H54 (cell line): ENCODE measurements around the gene MALSU1.

Source experiments
- DNase-seq: peaks from one replicate; pipeline ENCODE4 v3.0.0; 2011; ENCODE audit warnings: low spot score, mixed read lengths; ENCODE audit not compliant: insufficient read length
- FAIRE-seq: peaks from 3 replicates; lab custom pipeline; 2011; peaks lifted over from hg19 to GRCh38; lab: Jason Lieb, UNC
- POLR2A ChIP-seq: IDR thresholded peaks from 2 replicates; pipeline ENCODE4 v1.6.1; 2011; ENCODE audit warnings: low read depth, mild to moderate bottlenecking, low read length

Gene MALSU1

DNA sequence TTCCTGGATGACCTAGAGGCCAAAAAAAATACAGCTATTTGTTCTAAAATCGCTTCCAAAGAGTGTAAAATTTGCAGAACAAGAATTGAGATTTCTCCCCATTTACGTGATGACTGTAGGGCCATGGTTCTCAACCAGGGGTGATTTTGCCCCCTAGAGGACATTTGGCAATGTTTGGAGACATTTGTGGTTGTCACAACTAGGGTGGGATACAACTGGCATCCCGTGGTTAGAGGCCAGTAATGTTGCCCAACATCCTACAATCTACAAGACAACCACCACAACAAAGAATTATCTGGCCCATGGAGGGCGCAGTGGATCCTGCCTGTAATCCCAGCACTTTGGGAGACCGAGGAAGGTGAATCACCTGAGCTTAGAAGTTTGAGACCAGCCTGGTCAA, 22.8 kb upstream of the MALSU1 start:
- no peak for TF ChIP-seq POLR2A
- DNase-seq = no peak
- FAIRE-seq = no peak

GRCh38 chr7:23276947-23277346, 22.2 kb upstream of the MALSU1 start:
- no peak for FAIRE-seq
- DNase-seq = no peak

GRCh38 chr7:23277359-23277989, 21.7 kb upstream of the MALSU1 start:
- no peak for TF ChIP-seq POLR2A
- DNase-seq = peak; percentile 70

More at GRCh38 chr7:23276947-23277346, 22.2 kb upstream of the MALSU1 start:
- no peak for TF ChIP-seq POLR2A

DNA sequence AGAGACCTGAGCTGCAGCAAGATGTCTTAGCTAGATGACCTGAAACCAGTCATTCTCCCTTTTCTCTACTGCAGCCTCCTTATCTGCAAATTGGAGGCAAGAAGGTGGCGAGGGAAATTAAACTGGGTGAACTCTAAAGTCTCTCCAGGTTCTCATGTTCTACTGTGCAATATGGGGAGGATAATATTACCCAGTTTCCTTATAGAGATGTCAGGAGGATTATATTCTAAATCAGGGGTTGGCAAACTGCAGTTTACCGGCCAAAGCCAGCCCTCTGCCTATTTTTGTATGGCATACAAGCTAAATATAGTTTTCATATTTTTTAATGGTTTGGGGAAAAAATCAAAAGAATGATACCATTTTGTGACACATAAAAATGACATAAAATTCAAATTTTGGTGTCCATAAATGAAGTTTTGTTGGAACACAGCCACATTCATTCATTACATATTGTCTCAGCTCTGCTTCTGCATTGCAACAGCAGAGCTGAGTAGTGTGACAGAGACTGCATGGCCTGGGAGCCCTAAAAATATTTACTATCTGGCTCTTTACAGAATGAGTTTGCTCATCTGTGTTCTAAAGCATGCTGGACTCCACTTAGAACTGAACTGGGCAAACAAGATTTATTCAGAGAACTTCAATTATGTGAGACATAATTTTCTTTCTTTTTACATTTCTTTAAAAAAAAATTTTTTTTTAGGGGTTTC, 19.2 kb upstream of the MALSU1 start:
- FAIRE-seq (no peak), DNase-seq (no peak)
- TF ChIP-seq POLR2A = no peak

More at GRCh38 chr7:23277359-23277989, 21.7 kb upstream of the MALSU1 start:
- peak; percentile 71 for FAIRE-seq

DNA sequence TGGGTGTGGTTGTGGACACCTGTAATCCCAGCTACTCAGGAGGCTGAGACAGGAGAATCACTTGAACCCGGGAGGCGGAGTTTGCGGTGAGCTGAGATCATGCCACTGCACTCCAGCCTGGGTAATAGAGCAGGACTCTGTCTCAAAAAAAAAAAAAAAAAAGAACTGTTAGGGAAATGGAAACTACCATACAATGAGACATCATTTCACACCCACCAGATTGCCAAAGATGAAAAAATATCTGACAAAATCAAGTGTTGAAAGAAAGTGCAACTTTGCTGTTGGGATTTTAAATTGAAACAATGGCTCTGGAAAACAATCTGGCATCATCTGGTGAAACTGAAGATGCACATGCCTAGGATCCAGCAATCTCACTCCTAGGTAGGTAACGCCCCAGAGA, 16.1 kb upstream of the MALSU1 start:
- FAIRE-seq = no peak
- DNase-seq = no peak
- no peak for TF ChIP-seq POLR2A

GRCh38 chr7:23284871-23285270, 14.3 kb upstream of the MALSU1 start:
- DNase-seq = no peak
- no peak for FAIRE-seq
- no peak for TF ChIP-seq POLR2A

DNA sequence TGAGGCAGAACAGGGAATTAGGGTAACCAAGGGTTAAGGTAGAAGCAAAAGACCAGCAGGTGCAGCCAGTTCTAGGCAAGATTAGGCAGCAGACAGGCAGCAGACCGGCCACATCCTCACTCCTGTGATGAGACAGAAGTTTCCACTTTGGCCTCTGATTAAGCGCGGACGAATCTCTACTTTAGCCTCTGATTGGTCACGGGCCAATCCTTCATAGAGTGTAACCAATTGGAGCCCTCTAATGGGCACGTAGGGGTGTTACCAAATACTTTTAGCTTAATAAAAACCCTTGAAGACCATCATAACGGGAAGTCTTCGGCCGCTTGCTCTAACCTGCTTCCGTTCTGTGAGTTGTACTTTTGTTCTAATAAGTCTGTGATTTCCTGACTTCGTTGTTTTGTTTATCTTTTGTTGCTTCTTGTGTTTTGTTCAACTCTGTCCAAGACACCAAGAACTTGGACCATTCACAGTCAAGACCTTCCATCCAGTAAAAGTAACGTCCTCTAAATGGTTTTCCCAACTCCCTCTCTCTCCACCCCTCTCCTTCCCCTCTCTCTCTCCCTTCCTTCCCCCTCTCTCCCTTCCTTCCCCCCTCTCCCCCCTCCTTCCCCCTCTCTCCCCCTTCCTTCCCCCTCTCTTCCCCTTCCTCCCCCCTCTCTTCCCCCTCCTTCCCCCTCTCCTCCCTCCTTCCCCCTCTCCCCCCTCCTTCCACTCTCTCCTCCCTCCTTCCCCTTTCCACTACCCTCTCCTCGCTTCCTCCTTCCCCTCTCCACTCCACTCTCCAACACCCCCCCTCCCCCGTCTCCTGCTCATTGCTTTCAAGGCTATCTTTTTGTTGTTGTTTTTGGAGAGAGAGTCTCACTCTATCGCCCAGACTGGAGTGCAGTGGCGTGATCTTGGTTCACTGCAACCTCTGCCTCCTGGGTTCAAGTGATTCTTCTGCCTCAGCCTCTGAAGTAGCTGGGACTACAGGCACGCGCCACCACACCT, 13.2 kb upstream of the MALSU1 start:
- DNase-seq (no peak), FAIRE-seq (no peak)
- no peak for TF ChIP-seq POLR2A

DNA sequence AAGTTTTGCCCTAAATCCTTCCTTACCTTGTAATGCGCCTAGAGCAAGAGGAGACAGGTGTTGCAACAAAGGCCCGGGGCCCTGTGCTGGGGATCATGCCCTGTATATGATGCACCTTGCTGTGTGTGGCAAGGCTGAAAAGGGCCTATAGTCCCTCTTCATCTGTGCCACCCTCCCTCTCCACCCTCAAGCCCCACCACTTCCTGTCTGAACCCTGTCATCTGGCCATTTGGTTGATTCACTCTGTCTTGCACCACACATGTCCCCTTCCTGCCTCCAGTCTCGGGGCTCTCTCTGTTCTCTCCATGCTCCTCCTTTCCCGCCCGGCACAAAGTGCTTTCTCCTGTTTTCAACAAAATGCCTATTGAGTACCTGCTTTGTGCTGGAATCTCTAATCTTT, 11.5 kb upstream of the MALSU1 start:
- DNase-seq (no peak), FAIRE-seq (no peak)
- no peak for TF ChIP-seq POLR2A

DNA sequence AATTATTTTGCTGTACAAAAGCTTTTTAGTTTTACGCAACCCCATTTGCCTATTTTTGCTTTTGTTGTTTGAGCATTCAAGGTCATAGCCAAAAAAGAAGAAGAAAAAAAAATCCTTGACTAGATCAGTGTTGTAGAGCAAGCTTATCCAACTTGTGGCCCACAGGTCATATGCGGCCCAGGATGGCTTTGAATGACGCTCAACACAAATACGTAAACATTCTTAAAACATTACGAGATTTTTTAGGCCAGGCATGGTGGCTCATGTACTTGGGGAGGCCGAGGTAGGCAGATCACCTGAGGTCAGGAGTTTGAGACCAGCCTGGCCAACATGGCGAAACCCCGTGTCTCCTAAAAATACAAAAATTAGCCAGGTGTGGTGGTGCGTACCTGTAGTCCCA, 8.1 kb upstream of the MALSU1 start:
- no peak for DNase-seq
- TF ChIP-seq POLR2A = no peak
- no peak for FAIRE-seq

DNA sequence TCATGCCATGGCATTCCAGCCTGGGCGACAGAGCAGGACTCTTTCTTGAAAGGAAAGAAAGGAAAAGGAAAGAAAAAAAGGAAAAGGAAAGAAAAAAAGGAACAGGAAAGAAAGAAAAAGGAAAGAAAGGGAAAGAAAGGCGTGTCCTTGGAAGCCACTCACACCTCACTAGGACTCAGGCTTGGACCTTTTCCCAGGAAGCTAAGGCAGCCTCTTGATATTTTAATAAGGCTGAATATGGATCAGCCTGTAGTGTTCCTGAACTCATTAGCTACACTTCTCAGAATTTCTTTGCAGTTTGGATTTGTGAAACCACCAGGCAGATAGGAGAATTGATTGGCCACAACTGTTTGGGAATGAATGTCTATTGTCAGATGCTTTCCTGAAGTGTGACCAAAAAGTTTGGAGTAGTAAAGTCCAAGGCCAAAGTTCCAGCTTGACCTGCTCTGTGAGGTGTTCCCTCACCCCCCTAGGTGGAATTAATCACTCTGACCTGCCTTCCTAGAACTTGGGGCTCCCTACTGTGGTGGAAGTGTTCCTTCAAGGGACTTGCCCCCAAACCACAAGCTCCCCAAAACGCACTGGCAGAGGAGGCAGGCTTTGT, 7.1 kb upstream of the MALSU1 start:
- DNase-seq = no peak

GRCh38 chr7:23292623-23293022, 6.5 kb upstream of the MALSU1 start:
- no peak for TF ChIP-seq POLR2A
- DNase-seq (no peak), FAIRE-seq (no peak)

More for the DNA sequence above, 7.1 kb upstream of the MALSU1 start:
- FAIRE-seq = no peak
- no peak for TF ChIP-seq POLR2A

DNA sequence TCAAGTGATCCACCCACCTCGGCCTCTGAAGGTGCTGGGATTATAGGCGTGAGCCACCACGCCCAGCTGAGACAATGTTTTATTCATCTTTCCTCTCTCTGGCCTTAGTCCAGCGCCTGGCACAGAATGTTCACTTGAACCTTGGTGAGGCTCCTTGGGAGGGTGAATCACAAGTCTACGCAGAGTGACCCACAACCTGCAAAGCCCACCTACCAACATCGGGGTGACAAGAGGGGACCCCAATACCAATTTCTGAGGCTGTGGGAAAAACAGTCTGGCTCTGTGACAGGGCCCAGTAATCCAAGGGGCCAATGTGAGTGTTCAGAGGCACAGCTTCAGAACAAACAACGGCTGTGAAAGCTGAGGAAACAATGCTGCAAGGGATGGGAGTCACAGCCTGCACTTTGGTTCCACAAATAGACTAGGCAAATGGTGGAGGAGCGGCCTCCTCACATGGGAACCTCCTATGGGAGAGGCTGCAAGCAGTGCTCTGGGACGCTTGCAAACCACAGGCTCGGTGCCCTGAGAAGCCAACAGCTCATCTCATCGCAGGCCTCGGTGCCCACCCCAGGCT, 5.6 kb upstream of the MALSU1 start:
- DNase-seq (no peak), FAIRE-seq (no peak)
- no peak for TF ChIP-seq POLR2A
